Heart left ventricle (tissue), 13 donors: Measurements from ENCODE around the gene PRAMEF25.
"Not testable (repeated sequence)": the region's sequence is repeated elsewhere in the genome, so short reads cannot be mapped to it uniquely, and the experiment has no call there.

Experiments used
- CTCF ChIP-seq, 12 donors: fragments of 200-600 bp; sonication (generic) in 4 of 12; IDR thresholded peaks; one replicate each; pipeline versions ENCODE4 v1.5.0 to v1.8.0; 2018 to 2022; ENCODE audit warnings: antibody characterized with exemption in 12 of 12, mild to moderate bottlenecking in 5 of 12
- POLR2A ChIP-seq, 2 donors: fragments of 450-650 bp; IDR thresholded peaks; one replicate each; pipeline ENCODE4 v1.6.1; 2017; ENCODE audit warnings: antibody characterized with exemption in 2 of 2, mild to moderate bottlenecking in 2 of 2, moderate library complexity in 2 of 2
- donor health status: ischemic (EF 13 %, LVEDD 7.1; RV severe dilation, severe dysfunction).
- donor health status: DM: no; HTN: yes; CAD: no.
- donor health status: DM: no; HTN: no; CAD: no.
- donor health status: ischemic (EF 25% LVEDD 6.9; RV normal size, moderate dysfunction).
- donor health status: ischemic (EF 25% LVEDD 5.7; RV mildly dilated, moderate dysfunction).
- donor health status: ischemic (EF 35%, LVEDD 5.7; RV mildly dilated, moderate dysfunction).
- donor health status: nonischemic (EF 11% LVEDD 7.7; RV severe dilation, severe dysfunction).
- donor health status: DM: yes; HTN: yes; CAD: no.
- donor health status: PGD.
- donor health status: ischemic (EF 29% LVEDD 5.4; RV normal size, mild dysfunction).
- donor health status: nonischemic (EF 23%, LVEDD 6.1; RV moderate dilation, normal function).

GRCh38 chr1:13116754-13117153, 46.2 kb downstream of the PRAMEF25 start, which contains the start of gene HNRNPCL2:
- not testable (repeated sequence) for TF ChIP-seq CTCF, POLR2A (IDR thresholded peaks at IDR 0.05)
